Measurements from ENCODE around the gene CARMIL1. TPM values are rescaled to one million over a fixed set of nuclear protein-coding genes. Genes with fewer than 3 reads are reported as not detected.

CARMIL1 gene
- total RNA-seq, 1 donor from 2014 or later: 3.4 TPM

- ChIA-PET POLR2A (no interaction called here), CTCF (no interaction called here)
- Mint-ChIP-seq H3K4me3 (no peak overlapping the region), H3K36me3 (ENCODE audit: low read depth) (no peaks in the 10 kb centered on the region), H3K4me1 (no peaks in the 10 kb centered on the region), H3K9me3 (no peaks in the 10 kb centered on the region), H3K27me3 (peaks cover 26% of the 10 kb centered on the region), H3K27ac (no peak overlapping the region)
- no peak for TF ChIP-seq CTCF (IDR thresholded peaks at IDR 0.05)
- intact Hi-C loops (cut with micrococcal nuclease): no loop called here
- ATAC-seq (ENCODE audit: low read depth): no peak
- DNase-seq: no peak
Measured at GRCh38 chr6:25660512-25660911, 381.3 kb downstream of the CARMIL1 start.

GRCh38 chr6:25661129-25661779 lies 382.1 kb downstream of the CARMIL1 start:
- ChIA-PET POLR2A (no interaction called here), CTCF (no interaction called here)
- no peak for TF ChIP-seq CTCF (IDR thresholded peaks at IDR 0.05)
- Mint-ChIP-seq H3K27me3 (peaks cover 26% of the 10 kb centered on the region), H3K27ac (no peak overlapping the region), H3K36me3 (ENCODE audit: low read depth) (no peaks in the 10 kb centered on the region), H3K4me1 (no peaks in the 10 kb centered on the region), H3K9me3 (no peaks in the 10 kb centered on the region), H3K4me3 (no peak overlapping the region)
- no peak for ATAC-seq (ENCODE audit: low read depth)
- DNase-seq: no peak
- intact Hi-C loops (cut with micrococcal nuclease): no loop called here

GRCh38 chr6:25665455-25665854 lies 386.3 kb downstream of the CARMIL1 start:
- Mint-ChIP-seq H3K4me3 (no peak overlapping the region), H3K36me3 (ENCODE audit: low read depth) (no peaks in the 10 kb centered on the region), H3K27me3 (peaks cover 26% of the 10 kb centered on the region), H3K4me1 (no peaks in the 10 kb centered on the region), H3K9me3 (no peaks in the 10 kb centered on the region), H3K27ac (no peak overlapping the region)
- ChIA-PET POLR2A (no interaction called here), CTCF (no interaction called here)
- TF ChIP-seq CTCF (IDR thresholded peaks at IDR 0.05): no peak
- ATAC-seq (ENCODE audit: low read depth) (no peak), DNase-seq (no peak)
- intact Hi-C loops (cut with micrococcal nuclease): no loop called here

GRCh38 chr6:25669413-25669812 lies 390.2 kb downstream of the CARMIL1 start:
- H3K4me3 Mint-ChIP-seq: no peak overlapping the region
- H3K9me3 Mint-ChIP-seq: no peaks in the 10 kb centered on the region
- H3K4me1 Mint-ChIP-seq: no peaks in the 10 kb centered on the region
- ATAC-seq (ENCODE audit: low read depth) (no peak), DNase-seq (no peak)
- ChIA-PET CTCF (no interaction called here), POLR2A (no interaction called here)
- H3K27me3 Mint-ChIP-seq: peaks cover 18% of the 10 kb centered on the region
- H3K27ac Mint-ChIP-seq: no peak overlapping the region
- TF ChIP-seq CTCF (IDR thresholded peaks at IDR 0.05): no peak
- intact Hi-C loops (cut with micrococcal nuclease): no loop called here
- no peaks in the 10 kb centered on the region for H3K36me3 Mint-ChIP-seq (ENCODE audit: low read depth)
